NCI-H146 (cell line): ENCODE results near the gene HOXA10.

Source experiments
- DNase-seq: peaks from one replicate; lab custom pipeline; 2025; lab: John Stamatoyannopoulos, UW

The HOXA10 gene

DNA sequence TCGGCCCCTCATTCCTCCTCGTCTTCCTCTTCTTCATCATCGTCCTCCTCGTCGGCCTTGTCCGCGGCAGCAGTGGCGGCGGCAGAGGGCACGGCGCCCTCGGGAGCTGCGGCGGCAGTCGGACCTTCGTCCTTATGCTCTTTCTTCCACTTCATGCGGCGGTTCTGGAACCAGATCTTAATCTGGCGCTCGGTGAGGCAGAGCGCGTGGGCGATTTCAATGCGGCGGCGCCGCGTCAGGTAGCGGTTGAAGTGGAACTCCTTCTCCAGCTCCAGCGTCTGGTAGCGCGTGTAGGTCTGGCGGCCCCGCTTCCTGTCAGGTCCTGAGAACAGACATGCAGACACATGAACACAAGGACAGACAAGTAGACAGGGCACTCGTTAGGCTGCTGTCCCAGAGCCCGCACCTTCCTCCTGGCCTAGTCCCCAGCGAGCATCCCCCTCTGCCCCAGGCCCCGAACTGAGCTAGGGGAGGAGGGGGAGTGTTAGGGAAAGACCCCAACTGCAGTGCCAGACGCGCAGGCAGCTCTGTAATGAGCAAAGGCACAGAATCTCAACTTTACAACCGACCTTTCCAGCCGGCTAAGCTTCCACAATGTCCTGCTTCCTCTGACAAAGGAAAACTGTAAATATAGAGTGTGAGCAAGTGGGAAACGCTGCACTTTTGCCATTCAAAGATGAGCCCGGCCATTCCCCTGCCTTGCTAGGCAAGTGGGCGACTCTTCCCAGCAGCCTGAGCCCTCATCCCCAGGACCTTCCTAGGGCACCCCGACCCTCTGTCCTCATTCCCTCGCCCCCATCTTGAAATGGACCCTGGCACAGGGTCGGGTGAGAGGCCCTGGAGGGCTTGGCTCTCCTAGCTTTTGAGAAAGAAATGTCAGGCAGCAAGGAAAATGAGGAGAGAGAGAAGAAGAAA, 19.0 kb downstream of the HOXA10 start:
- DNase-seq: no peak

DNA sequence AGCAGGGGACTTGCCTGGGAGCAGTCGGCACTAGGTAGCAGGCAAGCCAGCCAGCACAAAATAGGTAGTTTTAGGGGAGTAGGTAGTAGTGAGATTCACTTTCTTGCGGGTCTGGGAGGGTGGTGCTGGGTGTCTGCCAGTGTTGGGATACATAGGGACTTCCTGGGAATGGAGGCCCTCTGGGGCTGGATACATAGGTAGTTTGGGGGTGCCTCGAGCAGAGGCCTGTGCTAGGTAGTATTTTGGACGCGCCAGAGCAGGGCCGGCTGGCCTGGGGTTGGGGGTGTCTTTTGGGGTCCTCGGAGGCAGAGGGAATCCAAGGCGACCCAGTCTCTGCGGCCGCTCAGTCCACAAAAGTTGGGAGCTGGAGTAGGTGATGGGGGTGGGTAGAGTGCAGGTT, 19.8 kb downstream of the HOXA10 start:
- no peak for DNase-seq

DNA sequence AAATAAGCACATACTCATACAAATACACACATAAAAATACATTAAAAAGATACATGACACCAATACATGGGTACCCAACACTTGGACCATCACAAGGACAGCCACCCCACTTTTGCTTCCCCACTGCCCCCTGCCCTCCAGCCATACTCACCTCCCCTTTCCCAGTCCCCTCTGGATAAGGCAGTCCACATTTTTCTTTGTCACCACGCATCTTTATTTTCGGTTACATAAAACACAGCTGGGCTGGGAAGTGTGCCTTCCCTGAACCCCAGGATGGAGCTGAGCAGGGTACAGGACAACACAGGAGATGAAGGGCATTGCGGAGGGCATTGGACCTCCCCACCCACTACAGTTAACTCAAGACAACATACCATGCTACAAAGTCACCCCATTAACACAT, 20.6 kb downstream of the HOXA10 start:
- DNase-seq: no peak

DNA sequence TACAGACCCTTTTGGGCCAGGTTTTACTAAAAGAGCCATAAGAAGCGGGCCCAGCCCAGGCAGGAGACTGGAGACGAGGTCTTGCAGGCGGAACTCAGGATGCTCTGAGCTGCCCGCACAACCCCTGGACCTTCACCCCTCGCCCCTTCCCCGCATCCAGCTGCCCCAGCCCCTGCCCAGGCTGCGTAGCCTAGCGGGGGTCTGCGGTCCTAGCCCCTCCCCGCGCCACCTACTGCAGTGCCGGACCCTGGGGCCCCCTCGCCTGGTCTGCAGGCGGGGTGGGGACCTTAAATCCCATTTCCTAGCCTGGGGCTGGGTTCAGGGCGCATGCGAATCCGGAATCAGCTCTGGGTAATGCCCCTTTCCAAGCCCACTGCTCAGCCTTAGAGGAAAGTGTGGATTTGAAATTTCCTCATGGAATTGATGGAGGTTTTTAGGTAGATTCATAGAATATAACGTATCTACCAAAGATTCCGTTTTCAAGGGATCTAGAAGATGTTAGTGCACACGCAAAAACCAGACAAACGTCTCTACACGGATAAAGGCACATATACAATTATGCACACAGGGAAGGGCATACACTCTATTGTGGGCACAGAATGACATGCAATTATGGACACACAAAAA, 21.2 kb downstream of the HOXA10 start:
- no peak for DNase-seq

DNA sequence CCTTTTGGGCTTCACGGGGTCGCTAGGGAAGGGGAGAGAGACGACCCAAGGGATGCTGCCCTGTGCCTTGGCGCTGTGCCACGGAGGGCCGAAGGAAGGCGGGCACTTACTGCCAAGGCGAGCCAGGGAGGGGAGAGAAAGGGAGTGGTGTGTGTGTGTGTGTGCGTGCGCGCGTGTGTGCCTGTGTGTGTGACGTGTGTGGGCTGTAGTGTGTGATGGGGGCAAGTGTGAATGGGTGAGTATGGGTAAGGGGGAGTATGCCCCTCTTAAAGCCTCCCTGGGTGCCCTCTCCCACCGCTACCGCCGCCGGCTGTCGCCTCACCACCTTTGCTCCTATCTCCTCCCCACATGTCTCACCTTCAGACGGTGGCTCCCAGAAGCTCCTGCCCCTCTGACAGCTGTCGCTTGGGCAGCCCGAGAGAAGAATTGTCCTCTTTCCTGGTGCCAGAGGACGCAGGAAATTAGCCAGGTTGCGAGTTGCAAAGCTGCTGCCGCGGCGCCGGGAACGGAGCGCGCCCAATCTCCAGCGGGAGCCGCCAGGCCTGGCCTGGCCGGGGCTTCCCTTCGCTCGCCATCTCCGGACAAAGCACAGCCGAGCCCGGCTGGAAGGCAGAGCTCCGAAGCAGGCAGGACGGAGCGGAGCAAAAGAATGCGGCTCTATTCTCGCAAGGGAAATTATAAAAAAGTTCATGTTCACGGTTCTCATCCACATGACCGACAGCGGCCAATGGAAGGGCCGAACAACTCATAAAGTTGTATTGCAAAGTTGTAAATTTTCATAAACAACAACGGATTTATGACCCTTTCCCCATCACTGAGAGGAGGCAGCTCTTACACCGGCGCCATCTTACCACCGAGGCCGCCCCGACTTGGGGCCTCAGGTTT, 21.9 kb downstream of the HOXA10 start, which contains the start of gene HOXA3:
Gene HOXA3, minus strand, starts transcription at position 653 of the 885 bp plus-strand sequence. CDS start 41,943 bp downstream, outside the sequence.
- DNase-seq: no peak

DNA sequence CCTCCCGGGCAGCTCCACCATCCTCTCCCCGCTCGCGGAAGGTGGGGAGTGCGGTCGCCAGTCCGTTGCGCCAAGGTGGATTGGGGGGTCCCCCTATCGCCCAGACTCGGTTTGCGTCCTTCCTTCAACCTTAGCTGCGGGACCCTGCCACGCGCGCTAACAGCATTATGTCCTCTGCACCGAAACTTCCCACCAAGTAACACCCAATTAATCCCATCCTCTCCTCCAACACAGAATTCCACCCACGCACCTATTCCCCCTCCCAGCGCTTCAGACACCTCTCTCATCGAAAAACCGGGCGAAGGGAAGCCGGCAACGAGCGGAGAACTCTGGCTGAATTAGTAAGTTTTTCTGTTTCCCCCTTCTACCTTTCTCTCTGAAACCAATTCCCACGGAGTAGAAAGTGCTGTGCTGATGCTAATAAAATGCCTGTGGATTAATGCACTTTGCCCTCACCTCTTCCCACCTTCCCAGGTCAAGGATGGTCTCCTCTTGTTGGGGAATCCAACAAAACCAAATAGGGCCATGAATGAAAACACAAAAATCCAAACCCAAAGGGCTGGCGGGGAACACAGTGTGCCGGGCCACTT, 22.7 kb downstream of the HOXA10 start:
- DNase-seq: no peak

DNA sequence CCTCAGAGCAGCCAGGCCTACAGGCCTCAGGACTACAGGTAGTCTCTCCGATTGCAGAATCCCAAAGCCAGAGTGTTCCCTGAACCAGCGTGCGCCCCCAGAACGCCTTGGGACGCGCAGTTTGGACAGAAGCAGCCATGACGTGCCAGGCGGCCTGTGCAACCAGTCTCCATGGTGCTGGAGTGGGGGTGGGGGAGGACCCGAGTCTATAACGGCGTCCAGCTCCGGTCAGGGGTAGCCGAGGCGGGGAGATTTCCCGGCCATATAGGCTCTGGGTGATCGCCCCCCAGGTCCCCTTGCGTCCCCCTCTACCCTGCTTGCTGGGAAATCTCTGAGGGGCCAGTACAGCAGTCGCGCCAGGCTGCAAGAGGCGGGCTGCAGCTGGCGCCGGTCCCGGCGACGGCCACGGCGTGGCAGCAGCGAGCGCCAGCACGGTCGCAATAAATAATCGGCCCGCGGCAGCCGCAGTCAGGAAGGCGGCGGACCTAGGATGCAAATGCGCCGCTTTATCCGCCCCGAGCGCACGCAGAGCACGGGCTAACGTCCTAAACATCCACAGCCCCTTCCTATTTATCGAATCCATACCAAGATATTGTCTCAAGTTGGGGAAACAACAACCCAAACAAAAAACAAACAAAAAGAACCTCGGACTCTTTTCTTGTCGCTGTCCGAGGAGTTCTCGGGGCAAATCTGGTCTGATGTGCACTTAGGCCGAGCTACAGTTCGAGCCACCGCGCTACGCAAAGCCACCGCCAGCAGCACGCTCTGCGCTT, 23.4 kb downstream of the HOXA10 start:
- peak; percentile 54 for DNase-seq

DNA sequence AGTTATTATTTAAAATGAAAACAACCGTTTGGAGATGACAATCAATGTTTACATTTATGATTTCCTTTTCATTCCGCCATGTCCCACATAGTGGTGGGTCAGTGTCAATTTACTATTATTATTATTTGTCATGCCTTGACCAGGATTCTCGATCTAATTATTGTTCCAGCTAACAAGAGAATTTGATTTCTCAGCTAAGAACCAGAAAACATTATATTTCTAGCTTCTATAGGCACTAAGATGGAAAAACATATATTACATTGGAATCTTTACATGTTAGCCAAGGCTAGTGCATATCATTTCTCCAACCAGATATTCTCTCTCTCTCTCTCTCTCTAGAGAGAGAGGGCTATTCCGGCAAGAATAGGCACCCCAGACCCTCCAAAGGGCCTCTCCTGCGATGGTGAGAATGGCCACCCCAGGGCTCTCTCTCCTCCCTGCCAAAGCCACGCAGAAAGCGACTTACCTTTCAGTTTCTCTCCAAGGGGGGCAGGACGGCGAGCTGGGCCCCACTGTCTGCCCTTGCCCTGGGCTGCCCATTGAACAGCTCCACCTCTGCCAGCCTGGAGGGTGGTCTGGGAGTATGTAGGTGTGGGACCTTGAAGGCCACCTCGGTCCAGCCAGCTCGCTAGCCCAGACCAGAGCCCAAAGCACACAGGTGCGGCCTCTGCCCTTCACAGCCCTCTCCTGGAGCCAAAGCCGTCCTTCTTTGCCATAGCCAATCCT, 24.1 kb downstream of the HOXA10 start:
- peak; percentile 13 for DNase-seq

DNA sequence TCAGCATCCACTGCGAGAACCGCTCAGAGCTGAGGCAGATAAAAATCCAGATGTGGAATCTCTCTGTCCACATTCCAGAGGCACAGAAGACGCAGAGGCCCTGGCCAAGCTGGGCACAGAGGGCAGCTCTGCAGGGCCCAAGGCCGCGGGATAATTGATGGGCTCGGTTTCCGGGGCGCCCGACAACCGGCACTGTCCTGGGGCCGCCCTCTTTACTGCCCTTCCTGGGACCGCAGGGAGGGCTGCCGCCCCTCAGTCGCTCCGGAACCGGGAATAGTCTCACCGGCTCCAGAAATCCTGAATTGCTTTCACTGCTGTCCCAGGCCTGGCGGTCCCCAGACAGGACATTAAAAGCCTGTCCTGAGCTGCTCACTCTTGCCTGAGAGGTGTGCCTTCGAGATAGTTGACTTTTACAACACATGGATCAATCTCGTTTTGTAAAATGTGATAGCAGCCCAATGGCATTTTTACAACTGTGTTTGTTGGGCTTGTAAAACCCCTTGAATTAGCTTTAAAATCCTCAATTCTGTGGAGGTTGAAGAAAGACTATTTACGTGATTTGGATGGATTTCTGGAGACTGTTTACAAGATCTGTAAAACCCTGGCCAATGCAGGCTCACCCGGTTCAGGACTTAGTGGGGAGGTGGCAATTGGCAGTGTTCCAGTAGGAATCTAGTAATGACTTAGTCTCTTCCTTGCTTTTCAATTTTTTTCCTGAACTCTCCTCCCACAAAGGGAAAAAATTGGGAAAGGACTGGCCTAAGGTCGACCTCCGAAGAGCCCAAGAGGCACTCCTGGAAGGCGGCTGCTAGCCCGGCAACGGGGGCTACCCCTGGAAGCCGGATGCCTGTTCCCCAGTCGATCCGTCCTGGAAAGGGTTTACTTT, 25.1 kb downstream of the HOXA10 start:
- no peak for DNase-seq

DNA sequence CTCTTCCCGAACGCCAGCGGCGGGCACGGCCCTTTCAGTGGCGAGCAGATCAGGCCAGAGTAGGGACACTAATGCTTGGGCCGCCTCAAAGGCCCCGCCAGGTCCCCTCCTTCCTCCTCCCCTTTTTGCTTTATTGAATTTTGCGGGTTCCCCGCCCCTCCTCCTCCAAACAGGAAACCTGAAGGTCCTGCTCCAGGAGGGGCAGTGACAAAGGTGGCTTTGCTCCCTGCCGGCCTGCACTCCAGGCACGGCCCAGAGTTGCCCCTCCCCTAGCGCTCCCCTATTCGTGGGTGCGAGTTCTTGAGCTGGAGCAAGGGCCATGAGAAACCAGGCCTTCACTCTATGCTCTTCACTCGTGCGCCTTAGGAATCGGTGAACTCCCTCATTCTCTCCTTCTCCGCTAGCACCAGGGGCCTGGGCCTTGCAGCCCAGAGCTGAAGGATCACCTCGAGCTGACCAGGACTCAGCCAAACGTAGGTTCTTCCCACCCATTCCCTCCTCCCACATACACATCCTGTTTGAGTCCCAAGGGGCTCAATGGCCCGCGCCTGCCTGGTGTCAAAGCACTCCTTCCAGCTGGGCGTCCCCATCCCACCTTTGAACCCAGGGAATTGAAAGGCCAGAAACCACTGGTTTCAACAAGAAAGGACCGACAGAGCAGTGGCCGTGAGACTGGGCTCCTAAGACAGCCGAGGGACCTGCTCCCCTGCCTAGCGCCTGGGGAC, 25.9 kb downstream of the HOXA10 start:
- DNase-seq: peak; percentile 39

DNA sequence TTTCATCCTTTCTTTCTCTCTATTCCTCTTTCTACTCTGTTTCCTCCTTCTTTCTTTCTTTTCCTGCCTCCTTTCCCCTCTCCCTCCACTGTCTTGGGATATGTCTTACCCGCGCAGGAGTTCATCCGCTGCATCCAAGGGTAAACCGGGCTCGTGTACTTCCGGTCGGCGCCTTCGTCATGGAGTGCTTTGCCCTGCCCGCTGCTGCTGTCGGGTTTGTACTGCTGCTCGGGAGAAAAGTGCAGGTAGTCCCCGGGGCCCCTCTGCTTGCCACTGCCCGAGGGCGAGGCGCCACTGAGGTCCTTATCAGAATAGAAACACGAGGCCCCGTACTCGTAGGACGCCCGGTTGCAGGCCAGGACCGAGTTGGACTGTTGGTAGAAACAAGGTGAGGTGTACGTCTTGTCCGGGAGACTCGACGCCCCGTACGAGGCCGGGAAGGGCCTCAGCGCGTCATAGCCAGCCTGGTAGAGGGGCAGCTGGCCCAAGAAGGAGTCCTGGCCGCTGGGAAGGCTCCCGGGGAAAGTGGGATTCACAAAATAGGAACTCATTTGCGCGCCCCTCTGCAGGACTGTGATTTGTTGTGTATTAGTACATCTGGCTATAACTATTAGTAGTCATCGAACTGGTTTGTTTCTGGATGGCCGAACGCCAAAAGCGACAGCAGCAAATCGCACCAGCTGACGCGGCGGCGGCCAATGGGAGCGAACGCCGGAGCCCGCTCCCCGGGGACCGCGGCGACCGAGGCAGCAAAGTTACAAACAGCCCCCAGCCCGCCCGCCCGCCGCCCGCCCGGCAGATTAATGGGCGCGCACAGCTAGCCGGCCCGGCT, 26.7 kb downstream of the HOXA10 start, which contains the start of gene HOXA6:
Gene HOXA6, minus strand, starts transcription at position 576 of the 832 bp plus-strand sequence. Its CDS starts 25 bp downstream, at position 551.
- peak; percentile 64 for DNase-seq

DNA sequence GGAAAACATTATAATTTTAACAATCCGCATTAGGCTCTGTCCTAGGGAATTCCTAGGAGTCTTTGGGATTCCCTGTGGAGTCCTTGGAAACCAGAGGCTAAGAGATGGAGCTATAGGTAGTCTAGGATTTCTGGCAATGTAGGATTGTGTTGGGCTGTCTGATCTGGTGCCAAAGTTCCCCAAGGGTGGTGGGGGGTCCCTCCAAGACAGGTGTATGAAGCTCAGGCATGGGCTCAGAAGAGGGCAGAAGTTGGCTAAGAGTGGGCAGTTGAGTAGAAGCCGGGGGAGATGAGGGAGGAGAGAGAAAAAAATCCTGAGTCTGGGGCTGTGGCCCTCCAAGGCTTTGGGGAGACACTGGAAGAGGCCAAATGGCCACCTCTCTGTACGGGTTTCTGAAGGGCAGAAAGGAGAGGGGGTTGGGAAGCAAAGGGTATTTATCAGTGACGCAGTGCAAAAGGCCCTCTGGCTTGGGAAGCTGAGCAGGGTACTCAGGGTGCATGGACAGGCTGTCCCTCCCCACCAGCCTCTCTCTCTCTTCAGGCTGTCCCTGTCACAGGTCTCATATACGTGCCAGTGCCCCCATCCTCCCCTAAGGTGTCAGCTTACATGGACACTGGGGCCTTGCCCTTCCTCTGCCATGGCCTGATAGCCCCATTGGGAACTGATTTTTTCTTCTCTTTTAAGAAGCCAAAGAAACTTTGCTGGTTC, 27.5 kb downstream of the HOXA10 start:
- DNase-seq: peak; percentile 35

DNA sequence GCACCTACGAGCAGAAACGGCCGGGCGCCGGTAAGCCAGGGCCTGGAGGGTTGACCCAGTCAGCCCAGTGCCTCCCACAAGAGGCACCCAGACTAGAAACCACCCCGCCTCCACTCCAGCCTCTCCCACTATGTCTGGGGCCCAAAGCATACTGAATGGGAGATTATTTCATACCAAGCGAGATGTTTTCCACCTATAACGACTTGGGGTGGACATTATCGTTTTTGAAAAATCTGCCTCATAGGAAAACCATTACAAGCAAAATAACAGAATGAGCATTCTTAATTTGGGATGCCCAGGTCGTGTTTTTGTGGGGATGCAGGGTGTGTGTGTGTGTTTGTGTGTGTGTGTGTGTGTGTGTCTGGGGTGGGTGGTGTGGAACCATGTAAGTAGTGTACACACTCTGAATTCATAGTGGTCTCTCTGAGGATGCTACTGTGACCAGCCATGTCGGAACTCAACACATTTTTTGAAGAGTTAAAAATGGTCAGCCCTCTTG, 28.2 kb downstream of the HOXA10 start:
- DNase-seq: no peak

DNA sequence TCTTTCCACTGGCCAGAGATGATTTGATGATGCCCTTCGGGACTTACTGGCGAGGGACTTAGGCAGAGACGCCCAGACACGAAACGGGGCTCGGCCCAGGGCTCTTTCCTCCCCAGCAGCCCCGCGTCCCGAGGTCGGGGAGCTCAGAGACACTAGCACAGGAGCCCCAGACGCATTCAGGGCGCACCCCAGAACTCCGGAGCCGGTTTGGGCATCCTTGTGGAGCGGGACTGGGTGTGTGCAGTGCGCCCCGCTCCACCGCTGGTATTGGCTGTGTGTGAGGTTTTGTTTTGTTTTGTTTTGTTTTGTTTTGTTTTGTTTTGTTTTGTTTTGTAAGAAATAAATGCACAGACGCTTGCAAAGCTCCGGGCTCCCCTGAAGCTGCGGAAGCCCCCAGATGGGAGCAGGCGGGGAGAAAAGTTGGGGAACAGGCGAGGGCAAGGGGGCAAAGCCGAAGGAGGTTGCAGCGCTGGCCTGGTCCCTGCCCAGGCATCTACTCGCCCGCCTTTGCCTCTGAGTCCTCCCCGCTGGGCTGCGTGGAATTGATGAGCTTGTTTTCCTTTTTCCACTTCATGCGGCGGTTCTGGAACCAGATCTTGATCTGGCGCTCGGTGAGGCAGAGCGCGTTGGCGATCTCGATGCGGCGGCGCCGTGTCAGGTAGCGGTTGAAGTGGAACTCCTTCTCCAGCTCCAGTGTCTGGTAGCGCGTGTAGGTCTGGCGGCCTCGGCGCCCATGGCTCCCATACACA, 28.8 kb downstream of the HOXA10 start:
- DNase-seq: no peak

DNA sequence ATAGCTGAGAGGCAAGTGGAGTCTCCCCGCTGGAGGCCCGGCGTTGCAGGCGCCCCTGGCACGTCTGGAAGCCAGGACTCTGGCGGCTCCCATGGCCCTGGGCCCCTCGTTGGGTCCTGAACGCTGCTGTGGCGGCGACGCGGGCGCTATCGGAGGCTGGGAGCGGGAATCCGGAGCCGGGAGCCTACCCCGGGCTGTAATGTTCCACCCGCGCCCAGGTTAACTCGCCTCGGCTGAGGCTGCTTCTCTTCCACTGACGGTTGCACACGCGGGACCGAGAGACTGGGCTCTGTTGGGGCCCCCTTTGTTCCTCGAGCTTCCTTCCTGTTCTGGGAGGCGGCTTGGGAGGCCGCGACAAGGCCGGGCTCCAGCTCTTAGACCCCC, 29.3 kb downstream of the HOXA10 start:
- no peak for DNase-seq
